Measurements from ENCODE around the gene SSX2IP.
"Not testable (repeated sequence)": the region's sequence is repeated elsewhere in the genome, so short reads cannot be mapped to it uniquely, and the experiment has no call there.

SSX2IP gene

GRCh38 chr1:84617349-84617748, 72.9 kb downstream of the SSX2IP start:
- no peak for DNase-seq (ENCODE audit: low read depth)

- no peak for DNase-seq (ENCODE audit: low read depth)
Observed at GRCh38 chr1:84615790-84616189, 74.5 kb downstream of the SSX2IP start.

- DNase-seq (ENCODE audit: low read depth), result no peak
Observed at GRCh38 chr1:84613887-84614286, 76.4 kb downstream of the SSX2IP start.

- no peak for DNase-seq (ENCODE audit: low read depth)
Observed at GRCh38 chr1:84613026-84613425, 77.2 kb downstream of the SSX2IP start.

- no peak for DNase-seq (ENCODE audit: low read depth)
Observed at GRCh38 chr1:84611796-84612195, 78.5 kb downstream of the SSX2IP start.

- no peak for DNase-seq (ENCODE audit: low read depth)
Observed at GRCh38 chr1:84611091-84611490, 79.2 kb downstream of the SSX2IP start.

- no peak for DNase-seq (ENCODE audit: low read depth)
Observed at GRCh38 chr1:84606977-84607376, 83.3 kb downstream of the SSX2IP start.

- DNase-seq (ENCODE audit: low read depth), result no peak
Observed at GRCh38 chr1:84605157-84605556, 85.1 kb downstream of the SSX2IP start.

GRCh38 chr1:84603941-84604830, 86.1 kb downstream of the SSX2IP start:
- DNase-seq (ENCODE audit: low read depth), result no peak

GRCh38 chr1:84603223-84603622, 87.0 kb downstream of the SSX2IP start:
- DNase-seq (ENCODE audit: low read depth), result no peak

- no peak for DNase-seq (ENCODE audit: low read depth)
Observed at GRCh38 chr1:84600796-84601195, 89.5 kb downstream of the SSX2IP start.

- no peak for DNase-seq (ENCODE audit: low read depth)
Observed at GRCh38 chr1:84598846-84599741, 91.2 kb downstream of the SSX2IP start.

- no peak for DNase-seq (ENCODE audit: low read depth)
Observed at GRCh38 chr1:84598418-84598817, 91.8 kb downstream of the SSX2IP start.

GRCh38 chr1:84597011-84597410, 93.2 kb downstream of the SSX2IP start:
- DNase-seq (ENCODE audit: low read depth), result no peak

- not testable (repeated sequence) for DNase-seq (ENCODE audit: low read depth)
Observed at GRCh38 chr1:84594959-84595358, 95.3 kb downstream of the SSX2IP start.

All from T follicular helper cell (primary cell).